AG04450 (cell line): Measurements from ENCODE around the gene SND1. TPM values are rescaled to one million over a fixed set of nuclear protein-coding genes. Genes with fewer than 3 reads are reported as not detected.

ENCODE experiments used
- CTCF ChIA-PET: fragments of 300-600, 350-600 bp; formaldehyde crosslinking; extraction: SDS; loops from one replicate; lab custom pipeline; 2022; ENCODE audit warnings: antibody characterized with exemption, inconsistent platforms; lab: Charles Lee
- POLR2A ChIA-PET: fragments of 350-600 bp; formaldehyde crosslinking; extraction: SDS; loops from one replicate; lab custom pipeline; 2021; ENCODE audit warnings: antibody characterized with exemption, inconsistent platforms; lab: Yijun Ruan, JAX
- DNase-seq: peaks from one replicate; pipeline ENCODE4 v3.0.0-alpha.2; 2011; ENCODE audit warnings: low read depth, low spot score
- H3K27ac ChIP-seq: one replicate; pipeline ENCODE4 v1.5.1; 2012; ENCODE audit warnings: low read depth, low read length, control low read depth
- H3K27me3 ChIP-seq: one replicate; pipeline ENCODE4 v1.6.0; 2012; ENCODE audit warnings: low read length; ENCODE audit not compliant: control insufficient read depth, insufficient read depth
- H3K4me3 ChIP-seq: 2 replicates; pipeline ENCODE4 v1.5.1; 2011; ENCODE audit warnings: mild to moderate bottlenecking, low read depth, low read length, control low read depth
- H3K9me3 ChIP-seq: 2 replicates; pipeline ENCODE4 v1.5.1; 2012; ENCODE audit warnings: low read length; ENCODE audit not compliant: control insufficient read depth, insufficient read depth
- CTCF ChIP-seq: IDR thresholded peaks from 2 replicates; pipeline ENCODE4 v1.5.1; 2011; ENCODE audit warnings: low read depth, low read length, control low read depth, inconsistent platforms
- polyA plus RNA-seq: library from polyadenylated mRNA; depleted of rRNA; stranded (reverse); fragments of >200 nt; gene quantifications from 2 replicates; pipeline ENCODE4 v1.2.3, GENCODE V29; 2011

The SND1 gene
- polyA plus RNA-seq, 1 experiment, result 247 TPM

DNA sequence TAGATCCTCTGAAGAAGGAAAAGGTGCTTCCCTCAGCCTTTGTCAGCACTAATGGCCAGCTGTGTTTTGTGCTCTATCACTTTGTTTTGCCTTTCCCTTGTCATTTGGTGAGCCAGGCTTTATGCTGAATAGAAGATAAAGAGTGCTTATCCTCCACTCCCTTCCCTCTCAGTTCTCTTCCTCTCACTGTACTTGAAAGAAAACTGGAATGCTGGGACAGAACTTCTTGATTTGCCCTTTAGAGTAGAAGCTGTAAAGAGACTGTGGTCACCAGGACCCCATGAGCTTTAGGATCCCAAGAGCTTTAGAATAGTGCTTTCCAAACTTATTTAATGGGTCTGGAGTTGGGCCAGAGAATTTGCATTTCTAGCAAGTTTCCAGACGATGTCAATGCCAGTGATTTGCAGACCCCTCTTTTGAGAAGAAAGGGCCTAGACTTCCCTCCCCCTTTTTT lies 297.8 kb downstream of the SND1 start:
- Histone ChIP-seq H3K27ac (no peak overlapping the region), H3K27me3 (no peaks in the 10 kb centered on the region), H3K9me3 (no peaks in the 10 kb centered on the region), H3K4me3 (no peak overlapping the region)
- POLR2A ChIA-PET, result no interaction called here
- CTCF ChIA-PET, result interaction anchor here (1.1 to 2.6 kb wide), 3 partner anchors 8 to 259 kb away, joined by 3 to 6 read pairs (median 4); no protein-coding TSS in a partner anchor
- TF ChIP-seq CTCF, result no peak
- no peak for DNase-seq

DNA sequence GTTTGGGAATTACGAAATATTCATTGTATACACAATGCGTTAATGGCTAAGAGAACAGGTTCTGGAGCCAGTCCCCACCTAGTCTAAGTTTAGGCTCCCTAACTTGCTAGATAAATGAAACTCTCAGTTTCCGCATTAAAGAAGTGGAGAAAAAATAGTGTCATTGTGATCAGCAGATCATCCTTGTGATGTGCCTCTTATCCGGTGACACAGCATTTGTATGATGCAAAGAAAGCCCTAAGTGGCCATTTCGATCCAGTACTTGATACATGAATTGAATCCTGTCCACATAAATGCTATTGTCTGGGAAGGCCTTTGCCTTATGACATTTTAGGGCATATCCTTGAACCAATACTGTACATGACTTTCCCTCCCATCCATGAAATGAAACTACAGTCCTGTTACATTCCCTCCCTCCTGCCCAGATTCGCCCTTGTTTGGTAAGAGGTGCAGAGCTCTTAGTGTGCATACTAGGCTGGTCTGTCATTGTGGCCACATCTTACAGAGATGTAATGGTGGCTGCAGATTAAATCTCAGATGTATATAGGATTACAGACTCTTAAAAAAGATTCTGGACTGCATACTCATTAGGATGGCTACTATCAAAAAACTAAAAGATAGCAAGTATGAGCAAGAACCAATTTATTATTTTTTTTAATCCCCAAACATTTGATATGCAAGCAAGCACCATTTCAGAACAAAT lies 298.4 kb downstream of the SND1 start:
- no peaks in the 10 kb centered on the region for H3K9me3 ChIP-seq
- no peak for TF ChIP-seq CTCF
- CTCF ChIA-PET, result interaction anchor here (1.2 kb wide), 1 partner anchor 70 kb away, joined by 3 read pairs; no protein-coding TSS in a partner anchor
- H3K4me3 ChIP-seq, result no peak overlapping the region
- H3K27me3 ChIP-seq, result no peaks in the 10 kb centered on the region
- POLR2A ChIA-PET, result no interaction called here
- no peak for DNase-seq
- no peak overlapping the region for H3K27ac ChIP-seq

- TF ChIP-seq CTCF, result no peak
- Histone ChIP-seq H3K9me3 (no peaks in the 10 kb centered on the region), H3K4me3 (no peak overlapping the region), H3K27ac (no peak overlapping the region), H3K27me3 (no peaks in the 10 kb centered on the region)
- no peak for DNase-seq
- POLR2A ChIA-PET, result interaction anchor here (0.6 kb wide), 1 partner anchor 150 kb away, joined by 3 read pairs; no protein-coding TSS in a partner anchor
- CTCF ChIA-PET, result no interaction called here
Observed at GRCh38 chr7:127953423-127954356, 301.7 kb downstream of the SND1 start.

GRCh38 chr7:127954357-127954748 lies 302.4 kb downstream of the SND1 start:
- Histone ChIP-seq H3K27me3 (no peaks in the 10 kb centered on the region), H3K9me3 (no peaks in the 10 kb centered on the region), H3K4me3 (no peak overlapping the region), H3K27ac (no peak overlapping the region)
- no peak for DNase-seq
- CTCF ChIA-PET, result no interaction called here
- POLR2A ChIA-PET, result interaction anchor here (0.6 kb wide), 1 partner anchor 149 kb away, joined by 3 read pairs; no protein-coding TSS in a partner anchor
- no peak for TF ChIP-seq CTCF
